KMS-11 (cell line): ENCODE measurements around the gene GNAT2.

Source experiments
- H2AFZ ChIP-seq: fragments of 200-600 bp; sonication (generic); 2 replicates; pipeline ENCODE4 v1.6.1; 2016; ENCODE audit warnings: antibody characterized with exemption, mixed run types, low read depth
- H3K27ac ChIP-seq: fragments of 200-600 bp; sonication (generic); 2 replicates; pipeline ENCODE4 v1.6.1; 2016; ENCODE audit warnings: mild to moderate bottlenecking, mixed run types
- H3K27me3 ChIP-seq: fragments of 200-600 bp; sonication (generic); 2 replicates; pipeline ENCODE4 v1.6.1; 2017; ENCODE audit warnings: mild to moderate bottlenecking, low read depth, mixed run types, moderate library complexity; ENCODE audit not compliant: insufficient read depth
- H3K36me3 ChIP-seq: fragments of 200-600 bp; sonication (generic); 2 replicates; pipeline ENCODE4 v1.6.1; 2017; ENCODE audit warnings: mild to moderate bottlenecking, mixed run types; ENCODE audit not compliant: insufficient read depth
- H3K4me1 ChIP-seq: fragments of 200-600 bp; sonication (generic); 2 replicates; pipeline ENCODE4 v1.6.1; 2016; ENCODE audit warnings: mild to moderate bottlenecking, low read depth, mixed run types; ENCODE audit not compliant: poor library complexity, severe bottlenecking
- H3K4me2 ChIP-seq: fragments of 200-600 bp; sonication (generic); 2 replicates; pipeline ENCODE4 v1.7.0; 2016; ENCODE audit warnings: mild to moderate bottlenecking, mixed run types
- H3K4me3 ChIP-seq: fragments of 200-600 bp; sonication (generic); IDR thresholded peaks from 2 replicates; pipeline ENCODE4 v1.6.1; 2017; ENCODE audit warnings: low read depth, low read length, mixed read lengths; ENCODE audit not compliant: insufficient read depth
- H3K79me2 ChIP-seq: fragments of 200-600 bp; sonication (generic); 2 replicates; pipeline ENCODE4 v1.6.1; 2016; ENCODE audit warnings: low read depth, mixed run types; ENCODE audit not compliant: insufficient read depth
- H3K9ac ChIP-seq: fragments of 200-600 bp; sonication (generic); 2 replicates; pipeline ENCODE4 v1.6.1; 2016; ENCODE audit warnings: mild to moderate bottlenecking, mixed run types
- H4K20me1 ChIP-seq: fragments of 200-600 bp; sonication (generic); 2 replicates; pipeline ENCODE4 v1.6.1; 2016; ENCODE audit warnings: mild to moderate bottlenecking, mixed run types; ENCODE audit not compliant: insufficient read depth
- TF ChIP-seq, protein P1 (sequence below): fragments of 200-600 bp; sonication (generic); conservative IDR thresholded peaks from 2 replicates; pipeline ENCODE4 v1.6.1; 2017; ENCODE audit warnings: low read depth, mild to moderate bottlenecking, antibody characterized with exemption, low read length, moderate library complexity, mixed read lengths

Gene GNAT2

DNA sequence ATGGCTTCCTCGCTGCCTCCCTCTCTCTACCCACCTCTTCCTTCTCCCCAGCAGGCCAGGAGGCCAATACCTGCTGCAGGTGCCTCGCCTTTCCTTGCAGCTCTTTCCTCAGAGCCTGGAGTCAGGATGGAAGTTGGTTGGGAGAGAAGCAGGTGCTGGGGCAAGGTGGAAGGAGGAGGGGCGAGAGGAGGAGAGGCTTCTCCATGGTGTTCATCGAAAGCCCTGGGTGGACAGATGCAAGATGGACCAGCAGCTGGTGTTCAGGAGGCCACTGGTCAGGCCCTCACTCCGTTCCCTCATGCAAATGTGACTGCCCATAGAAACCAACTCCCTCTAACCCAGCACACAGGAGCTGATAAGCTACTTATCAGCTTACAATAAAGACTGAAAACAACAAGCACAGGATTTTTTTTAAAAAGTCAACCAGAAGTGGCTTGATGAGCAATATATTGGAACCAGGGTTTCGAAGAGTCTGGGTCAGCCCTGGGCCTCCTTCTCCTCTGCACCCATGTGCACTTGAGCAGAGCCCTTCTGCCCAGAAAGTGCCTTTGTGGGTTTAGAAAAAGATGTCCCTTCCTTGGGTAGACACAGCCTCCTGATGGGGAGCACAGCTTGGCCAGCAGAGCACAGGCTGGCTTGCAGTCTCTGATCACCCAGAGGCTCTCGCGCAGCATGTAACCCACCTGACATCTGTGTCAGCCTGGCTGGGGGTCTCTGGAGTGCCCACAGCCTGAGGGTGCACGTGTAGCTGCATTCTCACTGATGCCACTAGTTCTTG, 19.8 kb upstream of the GNAT2 start:
- no peak overlapping the region for H2AFZ ChIP-seq
- no peaks in the 10 kb centered on the region for H3K27me3 ChIP-seq
- TF ChIP-seq, protein P1, sequence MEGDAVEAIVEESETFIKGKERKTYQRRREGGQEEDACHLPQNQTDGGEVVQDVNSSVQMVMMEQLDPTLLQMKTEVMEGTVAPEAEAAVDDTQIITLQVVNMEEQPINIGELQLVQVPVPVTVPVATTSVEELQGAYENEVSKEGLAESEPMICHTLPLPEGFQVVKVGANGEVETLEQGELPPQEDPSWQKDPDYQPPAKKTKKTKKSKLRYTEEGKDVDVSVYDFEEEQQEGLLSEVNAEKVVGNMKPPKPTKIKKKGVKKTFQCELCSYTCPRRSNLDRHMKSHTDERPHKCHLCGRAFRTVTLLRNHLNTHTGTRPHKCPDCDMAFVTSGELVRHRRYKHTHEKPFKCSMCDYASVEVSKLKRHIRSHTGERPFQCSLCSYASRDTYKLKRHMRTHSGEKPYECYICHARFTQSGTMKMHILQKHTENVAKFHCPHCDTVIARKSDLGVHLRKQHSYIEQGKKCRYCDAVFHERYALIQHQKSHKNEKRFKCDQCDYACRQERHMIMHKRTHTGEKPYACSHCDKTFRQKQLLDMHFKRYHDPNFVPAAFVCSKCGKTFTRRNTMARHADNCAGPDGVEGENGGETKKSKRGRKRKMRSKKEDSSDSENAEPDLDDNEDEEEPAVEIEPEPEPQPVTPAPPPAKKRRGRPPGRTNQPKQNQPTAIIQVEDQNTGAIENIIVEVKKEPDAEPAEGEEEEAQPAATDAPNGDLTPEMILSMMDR: no peak
- H3K4me3 ChIP-seq: no peak overlapping the region
- H3K27ac ChIP-seq: no peak overlapping the region
- no peaks in the 10 kb centered on the region for H3K79me2 ChIP-seq
- no peak overlapping the region for H3K9ac ChIP-seq
- no peaks in the 10 kb centered on the region for H4K20me1 ChIP-seq
- peaks cover 38% of the 10 kb centered on the region for H3K4me1 ChIP-seq
- no peak overlapping the region for H3K4me2 ChIP-seq
- H3K36me3 ChIP-seq: no peaks in the 10 kb centered on the region

DNA sequence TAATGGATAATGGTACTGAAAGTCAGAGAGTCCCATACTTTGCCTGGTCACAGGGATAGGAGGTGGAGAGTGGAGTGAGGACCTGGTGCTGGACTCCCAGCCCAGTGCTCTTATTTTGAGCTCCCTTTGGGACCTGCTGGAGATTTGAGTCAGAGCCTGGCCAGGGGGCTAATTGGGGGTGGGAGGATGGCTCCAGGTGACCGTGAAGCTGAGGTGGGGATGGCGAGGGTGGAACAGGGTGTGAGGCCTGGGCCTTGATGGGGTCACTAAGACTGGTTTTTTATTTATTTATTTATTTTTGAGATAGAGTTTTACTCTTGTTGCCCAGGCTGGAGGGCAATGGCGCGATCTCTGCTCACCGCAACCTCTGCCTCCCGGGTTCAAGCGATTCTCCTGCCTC, 18.0 kb upstream of the GNAT2 start:
- Histone ChIP-seq H3K36me3 (no peaks in the 10 kb centered on the region), H3K4me1 (peaks cover 28% of the 10 kb centered on the region)

DNA sequence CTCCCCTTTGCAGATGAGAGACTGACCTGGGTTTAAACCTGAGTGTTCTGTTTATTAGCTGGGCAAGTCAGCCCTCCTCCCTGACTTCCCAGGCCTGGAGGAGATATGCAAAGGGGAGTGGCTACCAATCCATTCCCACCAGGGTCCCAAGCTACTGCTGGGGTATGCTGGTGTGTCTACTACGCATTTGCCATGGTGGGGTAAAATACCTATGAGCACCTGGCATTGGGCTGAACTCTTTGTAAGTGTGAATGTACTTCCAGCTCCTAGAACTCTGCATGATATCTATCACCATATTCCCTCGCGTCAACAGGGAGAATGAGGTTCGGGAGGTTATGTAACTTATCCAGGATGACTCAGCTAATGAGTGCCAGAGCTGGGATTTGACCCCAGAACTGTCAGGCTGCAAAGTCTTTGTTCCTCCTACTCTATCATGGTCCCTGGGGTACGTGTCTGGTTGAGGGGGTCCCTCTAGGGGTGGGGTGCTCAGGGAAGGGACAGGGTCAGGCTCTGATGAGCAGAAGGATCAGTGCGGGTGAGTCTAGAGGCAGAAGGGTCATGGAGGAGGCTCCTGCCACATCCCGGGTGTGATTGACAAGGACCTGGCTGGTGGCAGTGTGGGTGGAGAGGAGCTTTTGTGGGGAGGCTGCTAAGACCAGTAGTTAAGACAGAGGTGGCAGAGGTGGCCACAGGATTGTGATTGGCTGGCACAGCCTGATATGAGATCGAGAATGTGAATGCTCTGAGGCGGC, 17.0 kb upstream of the GNAT2 start:
- no peak overlapping the region for H3K9ac ChIP-seq

More for the DNA sequence above, 18.0 kb upstream of the GNAT2 start:
- Histone ChIP-seq H3K79me2 (no peaks in the 10 kb centered on the region), H3K4me3 (no peak overlapping the region), H2AFZ (no peak overlapping the region), H3K27ac (no peak overlapping the region), H3K4me2 (no peak overlapping the region), H4K20me1 (no peaks in the 10 kb centered on the region), H3K9ac (no peak overlapping the region), H3K27me3 (no peaks in the 10 kb centered on the region)
- TF ChIP-seq, protein P1: no peak

DNA sequence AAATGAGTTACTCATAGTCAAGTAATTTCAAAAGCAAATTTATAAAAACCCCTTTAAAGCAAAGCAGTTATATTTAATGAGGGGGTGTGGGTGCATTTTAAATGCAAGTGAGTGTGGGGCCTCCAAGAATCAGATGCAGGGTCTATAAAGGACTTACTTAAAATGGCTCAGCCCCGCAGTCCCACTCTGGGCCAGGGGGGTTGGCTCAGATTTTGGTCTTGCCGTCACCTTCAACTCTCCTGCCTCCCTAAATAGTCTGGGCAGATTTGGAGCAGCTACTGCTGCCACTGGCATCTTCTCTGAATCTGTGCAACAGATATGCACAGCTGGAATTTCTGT, 16.4 kb upstream of the GNAT2 start:
- H3K4me2 ChIP-seq: peak overlapping the region; percentile 19; the same call in 1 of the 2 replicates
- no peak overlapping the region for H3K9ac ChIP-seq

More for the DNA sequence above, 17.0 kb upstream of the GNAT2 start:
- Histone ChIP-seq H3K27ac (no peak overlapping the region), H3K36me3 (peaks cover 2% of the 10 kb centered on the region; the same call in 1 of the 2 replicates), H2AFZ (no peak overlapping the region), H3K79me2 (no peaks in the 10 kb centered on the region), H3K27me3 (no peaks in the 10 kb centered on the region), H3K4me3 (no peak overlapping the region), H3K4me1 (peaks cover 28% of the 10 kb centered on the region), H4K20me1 (no peaks in the 10 kb centered on the region), H3K4me2 (no peak overlapping the region)
- TF ChIP-seq, protein P1: no peak

More for the DNA sequence above, 16.4 kb upstream of the GNAT2 start:
- no peaks in the 10 kb centered on the region for H3K79me2 ChIP-seq
- peaks cover 28% of the 10 kb centered on the region for H3K4me1 ChIP-seq
- H4K20me1 ChIP-seq: no peaks in the 10 kb centered on the region
- TF ChIP-seq, protein P1: no peak
- no peak overlapping the region for H3K4me3 ChIP-seq
- H2AFZ ChIP-seq: no peak overlapping the region
- H3K27me3 ChIP-seq: no peaks in the 10 kb centered on the region
- peaks cover 7% of the 10 kb centered on the region; the same call in 1 of the 2 replicates for H3K36me3 ChIP-seq
- H3K27ac ChIP-seq: no peak overlapping the region
